HG02943 (cell line): Measurements from ENCODE around the gene CST9L.

Experiments
- ATAC-seq: cut with Tn5 transposase; IDR thresholded peaks from one replicate; pipeline ENCODE4 v1.9.1; 2021; ENCODE audit warnings: mild to moderate bottlenecking, low read depth, moderate library complexity; ENCODE audit not compliant: unreplicated experiment

The CST9L gene

GRCh38 chr20:23547613-23548012 lies 20.7 kb downstream of the CST9L start:
- no peak for ATAC-seq

GRCh38 chr20:23546435-23547144 lies 21.7 kb downstream of the CST9L start:
- ATAC-seq = no peak

- ATAC-seq = no peak
Measured at GRCh38 chr20:23544133-23544532, 24.2 kb downstream of the CST9L start.

GRCh38 chr20:23542801-23543200 lies 25.5 kb downstream of the CST9L start:
- no peak for ATAC-seq

GRCh38 chr20:23541776-23542175 lies 26.5 kb downstream of the CST9L start:
- no peak for ATAC-seq

GRCh38 chr20:23541330-23541729 lies 27.0 kb downstream of the CST9L start:
- ATAC-seq = no peak

- ATAC-seq = no peak
Measured at GRCh38 chr20:23540624-23541023, 27.7 kb downstream of the CST9L start.

- no peak for ATAC-seq
Measured at GRCh38 chr20:23537030-23537429, 31.3 kb downstream of the CST9L start.

- no peak for ATAC-seq
Measured at GRCh38 chr20:23536328-23536974, 31.8 kb downstream of the CST9L start.

- no peak for ATAC-seq
Measured at GRCh38 chr20:23534801-23535593, 33.3 kb downstream of the CST9L start.

GRCh38 chr20:23533161-23533560 lies 35.1 kb downstream of the CST9L start:
- ATAC-seq = no peak

- no peak for ATAC-seq
Measured at GRCh38 chr20:23532533-23532932, 35.8 kb downstream of the CST9L start.

- ATAC-seq = no peak
Measured at GRCh38 chr20:23530937-23531567, 37.2 kb downstream of the CST9L start.

GRCh38 chr20:23528867-23529431 lies 39.3 kb downstream of the CST9L start:
- no peak for ATAC-seq

- no peak for ATAC-seq
Measured at GRCh38 chr20:23526850-23527249, 41.4 kb downstream of the CST9L start.

- ATAC-seq = no peak
Measured at GRCh38 chr20:23524146-23524545, 44.1 kb downstream of the CST9L start.

GRCh38 chr20:23520185-23520584 lies 48.1 kb downstream of the CST9L start:
- no peak for ATAC-seq

- ATAC-seq = no peak
Measured at GRCh38 chr20:23519556-23519955, 48.7 kb downstream of the CST9L start.

GRCh38 chr20:23517719-23518118 lies 50.6 kb downstream of the CST9L start:
- no peak for ATAC-seq

GRCh38 chr20:23515250-23515939 lies 52.9 kb downstream of the CST9L start:
- ATAC-seq = no peak
